KOPT-K1 (cell line): Measurements from ENCODE around the gene TRIP13.
"Not testable (repeated sequence)": the region's sequence is repeated elsewhere in the genome, so short reads cannot be mapped to it uniquely, and the experiment has no call there.

Source experiments
- H3K27ac ChIP-seq: fragments of 200-600 bp; sonication (generic); 2 replicates; pipeline ENCODE4 v1.5.1; 2016; ENCODE audit warnings: antibody characterized with exemption, mild to moderate bottlenecking, low read depth, low read length; ENCODE audit not compliant: poor library complexity, severe bottlenecking
- H3K36me3 ChIP-seq: fragments of 200-600 bp; sonication (generic); 2 replicates; pipeline ENCODE4 v1.5.1; 2017; ENCODE audit warnings: antibody characterized with exemption, mild to moderate bottlenecking, low read length, moderate library complexity; ENCODE audit not compliant: insufficient read depth
- H3K9me3 ChIP-seq: fragments of 200-600 bp; sonication (generic); 2 replicates; pipeline ENCODE4 v1.5.1; 2017; ENCODE audit warnings: antibody characterized with exemption, low read length, mild to moderate bottlenecking; ENCODE audit not compliant: insufficient read depth, poor library complexity, severe bottlenecking

Gene TRIP13

GRCh38 chr5:911601-912000 lies 18.9 kb downstream of the TRIP13 start:
- H3K9me3 ChIP-seq, result no peaks in the 10 kb centered on the region
- H3K36me3 ChIP-seq, result peaks cover 100% of the 10 kb centered on the region
- H3K27ac ChIP-seq, result no peak overlapping the region

GRCh38 chr5:912280-913091 lies 19.8 kb downstream of the TRIP13 start:
- H3K9me3 ChIP-seq, result no peaks in the 10 kb centered on the region
- no peak overlapping the region for H3K27ac ChIP-seq
- peaks cover 100% of the 10 kb centered on the region for H3K36me3 ChIP-seq

GRCh38 chr5:914174-914573 lies 21.5 kb downstream of the TRIP13 start:
- H3K27ac ChIP-seq, result no peak overlapping the region
- peaks cover 99% of the 10 kb centered on the region for H3K36me3 ChIP-seq

GRCh38 chr5:914612-915011 lies 21.9 kb downstream of the TRIP13 start:
- Histone ChIP-seq H3K36me3 (peaks cover 97% of the 10 kb centered on the region), H3K27ac (no peak overlapping the region), H3K9me3 (no peaks in the 10 kb centered on the region)

More at GRCh38 chr5:914174-914573, 21.5 kb downstream of the TRIP13 start:
- no peaks in the 10 kb centered on the region for H3K9me3 ChIP-seq

- not testable (repeated sequence) for H3K27ac ChIP-seq, H3K9me3 ChIP-seq
- peaks cover 90% of the 10 kb centered on the region for H3K36me3 ChIP-seq
Observed at GRCh38 chr5:915346-915745, 22.7 kb downstream of the TRIP13 start.

GRCh38 chr5:915946-916345 lies 23.3 kb downstream of the TRIP13 start:
- no peak overlapping the region for H3K27ac ChIP-seq
- no peaks in the 10 kb centered on the region for H3K9me3 ChIP-seq
- peaks cover 84% of the 10 kb centered on the region for H3K36me3 ChIP-seq

- Histone ChIP-seq H3K9me3 (peaks cover 2% of the 10 kb centered on the region), H3K27ac (no peak overlapping the region), H3K36me3 (peaks cover 83% of the 10 kb centered on the region)
Observed at GRCh38 chr5:916441-917293, 24.0 kb downstream of the TRIP13 start.

GRCh38 chr5:918717-919116 lies 26.0 kb downstream of the TRIP13 start:
- not testable (repeated sequence) for H3K27ac ChIP-seq

GRCh38 chr5:919356-920000 lies 26.8 kb downstream of the TRIP13 start:
- Histone ChIP-seq H3K9me3 (peaks cover 3% of the 10 kb centered on the region), H3K36me3 (peaks cover 64% of the 10 kb centered on the region), H3K27ac (no peak overlapping the region)

More at GRCh38 chr5:918717-919116, 26.0 kb downstream of the TRIP13 start:
- H3K9me3 ChIP-seq, result not testable (repeated sequence)
- H3K36me3 ChIP-seq, result peaks cover 71% of the 10 kb centered on the region

GRCh38 chr5:920321-920720 lies 27.6 kb downstream of the TRIP13 start:
- H3K27ac ChIP-seq, result no peak overlapping the region
- H3K9me3 ChIP-seq, result peaks cover 3% of the 10 kb centered on the region
- H3K36me3 ChIP-seq, result peaks cover 55% of the 10 kb centered on the region

- Histone ChIP-seq H3K27ac (no peak overlapping the region), H3K9me3 (peaks cover 3% of the 10 kb centered on the region), H3K36me3 (peaks cover 41% of the 10 kb centered on the region)
Observed at GRCh38 chr5:921456-922435, 29.1 kb downstream of the TRIP13 start.

GRCh38 chr5:922436-923280 lies 30.0 kb downstream of the TRIP13 start:
- peaks cover 32% of the 10 kb centered on the region for H3K36me3 ChIP-seq
- H3K9me3 ChIP-seq, result peaks cover 3% of the 10 kb centered on the region
- H3K27ac ChIP-seq, result no peak overlapping the region

GRCh38 chr5:923281-923873 lies 30.7 kb downstream of the TRIP13 start:
- H3K9me3 ChIP-seq, result peaks cover 3% of the 10 kb centered on the region
- H3K36me3 ChIP-seq, result peaks cover 26% of the 10 kb centered on the region
- no peak overlapping the region for H3K27ac ChIP-seq
